ENCODE data around the gene ZNF761.
"Not testable (repeated sequence)": the region's sequence is repeated elsewhere in the genome, so short reads cannot be mapped to it uniquely, and the experiment has no call there.

DNA sequence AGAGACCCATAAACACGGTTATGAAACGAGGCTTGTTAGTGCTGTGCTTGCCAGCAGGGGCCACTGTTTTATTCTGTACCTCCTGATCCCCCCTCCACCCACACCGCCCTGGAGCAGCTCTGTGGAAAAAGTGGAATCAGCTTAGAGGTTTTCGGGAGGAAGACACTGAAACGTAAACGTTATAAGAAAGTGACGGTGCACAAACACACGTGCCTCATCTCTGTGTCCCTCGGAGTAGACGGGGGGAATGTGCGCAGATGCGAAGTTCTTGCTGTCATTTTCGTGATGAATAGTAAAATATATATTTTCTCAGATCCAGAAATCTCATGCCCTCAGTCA lies 72.5 kb downstream of the ZNF761 start:
- TF ChIP-seq ZNF274 (IDR thresholded peaks at IDR 0.05; ENCODE audit: low read depth, low read length); YY1 (IDR thresholded peaks at IDR 0.05; ENCODE audit: insufficient read depth, insufficient read length): not testable (repeated sequence)

Data from NT2/D1 (cell line).